ENCODE data around the gene ITIH3.
A peak's percentile ranks its signal among the peaks of the same experiment; 100 is the strongest.

The ITIH3 gene

GRCh38 chr3:52770496-52771333 is 23.9 kb upstream of the ITIH3 start, which contains the start of gene NEK4:
NEK4 (minus strand) TSS chr3:52770940; CDS start chr3:52770746, 194 bp downstream.
- TF ChIP-seq CTCF (IDR thresholded peaks at IDR 0.05; ENCODE audit: control extremely low read depth, extremely low read depth, low read depth, missing control alignments) = no peak
- CTCF ChIA-PET = interaction anchor here (0.6 to 1.5 kb wide), 2 partner anchors 8 to 14 kb away, joined by 3 to 6 read pairs; no protein-coding TSS in a partner anchor
- peak; percentile 97 for DNase-seq (ENCODE audit: extremely low spot score)
- POLR2A ChIA-PET = no interaction called here

GRCh38 chr3:52771334-52771681 is 23.3 kb upstream of the ITIH3 start:
- POLR2A ChIA-PET = no interaction called here
- TF ChIP-seq CTCF (IDR thresholded peaks at IDR 0.05; ENCODE audit: control extremely low read depth, extremely low read depth, low read depth, missing control alignments) = no peak
- CTCF ChIA-PET = interaction anchor here (1.5 kb wide), 1 partner anchor 8 kb away, joined by 6 read pairs; no protein-coding TSS in a partner anchor
- no peak for DNase-seq (ENCODE audit: extremely low spot score)

GRCh38 chr3:52771702-52772101 is 22.9 kb upstream of the ITIH3 start:
- ChIA-PET CTCF (interaction anchor here (1.5 kb wide), 1 partner anchor 7 kb away, joined by 6 read pairs; no protein-coding TSS in a partner anchor), POLR2A (no interaction called here)
- TF ChIP-seq CTCF (IDR thresholded peaks at IDR 0.05; ENCODE audit: control extremely low read depth, extremely low read depth, low read depth, missing control alignments) = no peak
- no peak for DNase-seq (ENCODE audit: extremely low spot score)

GRCh38 chr3:52773361-52774065 is 21.1 kb upstream of the ITIH3 start:
- TF ChIP-seq CTCF (IDR thresholded peaks at IDR 0.05; ENCODE audit: control extremely low read depth, extremely low read depth, low read depth, missing control alignments) = no peak
- no peak for DNase-seq (ENCODE audit: extremely low spot score)
- ChIA-PET CTCF (no interaction called here), POLR2A (no interaction called here)

GRCh38 chr3:52774066-52774713 is 20.4 kb upstream of the ITIH3 start:
- ChIA-PET POLR2A (no interaction called here), CTCF (interaction anchor here (0.6 to 1.2 kb wide), 4 partner anchors 13 to 105 kb away, joined by 3 read pairs; no protein-coding TSS in a partner anchor)
- TF ChIP-seq CTCF (IDR thresholded peaks at IDR 0.05; ENCODE audit: control extremely low read depth, extremely low read depth, low read depth, missing control alignments) = no peak
- DNase-seq (ENCODE audit: extremely low spot score) = no peak
